Adrenal gland (tissue), 12 donors: ENCODE measurements around the gene SZRD1. TPM values are rescaled to one million over a fixed set of nuclear protein-coding genes. Genes with fewer than 3 reads are reported as not detected.
A peak's percentile ranks its signal among the peaks of the same experiment; 100 is the strongest.

Source experiments
- DNase-seq, 7 donors: peaks; one replicate each; pipeline ENCODE4 v3.0.0-alpha.2; 2019 to 2020
- H3K27ac ChIP-seq, 5 donors: fragments of 200-600 bp; sonication (generic) in 4 of 5; 1 replicate in 3 of 5; 2 replicates in 2 of 5; pipeline versions ENCODE4 v1.5.1 to v1.8.0; 2016 to 2020; ENCODE audit warnings: mild to moderate bottlenecking in 1 of 5
- H3K27me3 ChIP-seq: fragments of 200-600 bp; 2 replicates; pipeline ENCODE4 v1.8.0; 2021
- H3K36me3 ChIP-seq, 2 donors: fragments of 200-600 bp; replicated peaks in 1 of 2; 1 replicate in 1 of 2; 2 replicates in 1 of 2; pipeline versions ENCODE4 v1.5.1 to v1.8.0; 2018 to 2022
- H3K4me1 ChIP-seq, 2 donors: fragments of 200-600 bp; replicated peaks in 1 of 2; 1 replicate in 1 of 2; 2 replicates in 1 of 2; pipeline versions ENCODE4 v1.5.1 to v1.8.0; 2018 to 2021
- H3K4me3 ChIP-seq, 4 donors: fragments of 200-600 bp; sonication (generic) in 3 of 4; one replicate each; pipeline ENCODE4 v1.5.1; 2016 to 2018
- H3K9me3 ChIP-seq, 3 donors: fragments of 200-600 bp; sonication (generic) in 1 of 3; replicated peaks in 1 of 3; 1 replicate in 2 of 3; 2 replicates in 1 of 3; pipeline versions ENCODE4 v1.5.1 to v1.8.0; 2016 to 2021
- CTCF ChIP-seq, 6 experiments: fragments of 450-650 bp in 4 of 6; fragments of 200-600 bp in 2 of 6; sonication (generic) in 1 of 6; IDR thresholded peaks; 1 replicate in 5 of 6; 2 replicates in 1 of 6; pipeline versions ENCODE4 v1.5.1 to v1.8.0; 2016 to 2021; ENCODE audit warnings: antibody characterized with exemption in 6 of 6, mild to moderate bottlenecking in 2 of 6, moderate library complexity in 1 of 6
- POLR2A ChIP-seq, 2 donors: fragments of 450-650 bp; IDR thresholded peaks; one replicate each; pipeline ENCODE4 v1.6.1; 2017; ENCODE audit warnings: antibody characterized with exemption in 2 of 2, mild to moderate bottlenecking in 2 of 2, moderate library complexity in 1 of 2
- WGBS, 4 donors: extraction: QIAGEN DNeasy Blood & Tissue Kit in 2 of 4; methylation state at CpG; one replicate each; pipeline versions ENCODE4 v1.1.5 to v1.1.7; 2013 to 2017; 5-methylcytosine and 5-hydroxymethylcytosine counted together
- intact Hi-C, 2 donors: fragments of 100-400 bp; cut with DNase I; formaldehyde crosslinking; loops; one replicate each; pipeline versions ENCODE4 v1.14.1 to v1.15.0; 2022 to 2023
- polyA plus RNA-seq, 3 donors: library from polyadenylated mRNA; stranded (reverse); fragments of 200-250 nt in 2 of 3; fragments of 350-450 nt in 1 of 3; fragmentation: Illumina TruSeq in 1 of 3; extraction: RNeasy Lipid Tissue Mini Kit (QIAGEN cat#74804) in 1 of 3; gene quantifications; one replicate each; pipeline ENCODE4 v1.2.3, GENCODE V29; 2013 to 2014
- total RNA-seq, 9 donors: library from RNA; depleted of rRNA in 4 of 9; stranded (reverse); fragments of >200 nt in 4 of 9; fragments of 120-200 nt in 1 of 9; fragmentation: NEBNext Ultra II Directional in 1 of 9; extraction: Animal tissue kit (Norgen Biotek cat#: 25700) in 1 of 9; gene quantifications; one replicate each; pipeline versions ENCODE4 v1.1.0 to v1.2.4, GENCODE V29; 2013 to 2023
- donor health status: healthy with polysubstance abuse.
- donor health status: Bipolar disorder and iron deficiency.
- donor health status: DM: yes; HTN: yes; CAD: no.
- donor health status: DM: no; HTN: no; CAD: no.
- donor health status: DM: no; HTN: no; CAD: no.
- donor health status: DM: yes; HTN: yes; CAD: no.

The SZRD1 gene
- total and polyA plus RNA-seq, 12 donors, result 46.8 to 152 (median 89.0) TPM

GRCh38 chr1:16321176-16321867 lies 45.7 kb upstream of the SZRD1 start:
- peaks cover 13 to 52% of the 10 kb centered on the region in 2 donors for H3K4me1 ChIP-seq
- no peaks in the 10 kb centered on the region for H3K9me3 ChIP-seq
- intact Hi-C loops, result no loop called here
- H3K4me3 ChIP-seq, result no peak overlapping the region
- no peaks in the 10 kb centered on the region for H3K27me3 ChIP-seq
- no peak overlapping the region for H3K27ac ChIP-seq
- WGBS, 4 donors, result 36 to 54% (median 47%) methylated on average over 4 of the region's 4 CpGs
- H3K36me3 ChIP-seq, result no peaks in the 10 kb centered on the region
- TF ChIP-seq CTCF (IDR thresholded peaks at IDR 0.05) (no peak), POLR2A (IDR thresholded peaks at IDR 0.05) (no peak)
- DNase-seq, result no peak

- H3K4me3 ChIP-seq, result no peak overlapping the region
- 75 to 89% (median 86%) methylated on average over 6 of the region's 6 CpGs for WGBS, 4 donors
- peaks cover 16 to 43% of the 10 kb centered on the region in 2 donors for H3K4me1 ChIP-seq
- peak in 6 of 7 donors; percentile 52 to 67 (median 64) for DNase-seq
- peak overlapping the region in 2 of 5 donors; percentile 28 to 31 for H3K27ac ChIP-seq
- TF ChIP-seq POLR2A (IDR thresholded peaks at IDR 0.05), result no peak
- no peak for TF ChIP-seq CTCF (IDR thresholded peaks at IDR 0.05)
- intact Hi-C loops, result no loop called here
- H3K36me3 ChIP-seq, result no peaks in the 10 kb centered on the region
- H3K9me3 ChIP-seq, result no peaks in the 10 kb centered on the region
- no peaks in the 10 kb centered on the region for H3K27me3 ChIP-seq
Measured at GRCh38 chr1:16324456-16324890, 42.6 kb upstream of the SZRD1 start.

- H3K4me3 ChIP-seq, result no peak overlapping the region
- H3K9me3 ChIP-seq, result no peaks in the 10 kb centered on the region
- peaks cover 13 to 27% of the 10 kb centered on the region in 2 donors for H3K4me1 ChIP-seq
- H3K36me3 ChIP-seq, result no peaks in the 10 kb centered on the region
- WGBS, 4 donors, result 64 to 70% (median 68%) methylated on average over 5 of the region's 5 CpGs
- H3K27ac ChIP-seq, result no peak overlapping the region
- intact Hi-C loops, result no loop called here
- TF ChIP-seq CTCF (IDR thresholded peaks at IDR 0.05), result no peak
- TF ChIP-seq POLR2A (IDR thresholded peaks at IDR 0.05), result no peak
- no peak for DNase-seq
- H3K27me3 ChIP-seq, result no peaks in the 10 kb centered on the region
Measured at GRCh38 chr1:16326833-16327404, 40.1 kb upstream of the SZRD1 start.

GRCh38 chr1:16334655-16335340 lies 32.2 kb upstream of the SZRD1 start:
- TF ChIP-seq POLR2A (IDR thresholded peaks at IDR 0.05), result no peak
- TF ChIP-seq CTCF (IDR thresholded peaks at IDR 0.05), result no peak
- no peak overlapping the region for H3K27ac ChIP-seq
- H3K4me3 ChIP-seq, result no peak overlapping the region
- no peaks in the 10 kb centered on the region for H3K36me3 ChIP-seq
- intact Hi-C loops, result no loop called here
- no peaks in the 10 kb centered on the region for H3K9me3 ChIP-seq
- peak in 1 of 7 donors; percentile 27 for DNase-seq
- WGBS, 4 donors, result 84 to 93% (median 89%) methylated on average over 7 of the region's 7 CpGs
- peaks cover 0 to 6% of the 10 kb centered on the region in 2 donors for H3K4me1 ChIP-seq
- no peaks in the 10 kb centered on the region for H3K27me3 ChIP-seq
